Heart left ventricle (tissue), 13 donors: ENCODE measurements around the gene KCNJ6.

Source experiments
- POLR2A ChIP-seq, 2 donors: fragments of 450-650 bp; IDR thresholded peaks; one replicate each; pipeline ENCODE4 v1.6.1; 2017; ENCODE audit warnings: antibody characterized with exemption in 2 of 2, mild to moderate bottlenecking in 2 of 2, moderate library complexity in 2 of 2
- TF ChIP-seq, protein P1 (sequence below), 12 donors: fragments of 200-600 bp; sonication (generic) in 4 of 12; IDR thresholded peaks; one replicate each; pipeline versions ENCODE4 v1.5.0 to v1.8.0; 2018 to 2022; ENCODE audit warnings: antibody characterized with exemption in 12 of 12, mild to moderate bottlenecking in 5 of 12
- donor health status: ischemic (EF 13 %, LVEDD 7.1; RV severe dilation, severe dysfunction).
- donor health status: DM: no; HTN: yes; CAD: no.
- donor health status: DM: no; HTN: no; CAD: no.
- donor health status: ischemic (EF 25% LVEDD 6.9; RV normal size, moderate dysfunction).
- donor health status: ischemic (EF 25% LVEDD 5.7; RV mildly dilated, moderate dysfunction).
- donor health status: ischemic (EF 35%, LVEDD 5.7; RV mildly dilated, moderate dysfunction).
- donor health status: nonischemic (EF 11% LVEDD 7.7; RV severe dilation, severe dysfunction).
- donor health status: DM: yes; HTN: yes; CAD: no.
- donor health status: PGD.
- donor health status: ischemic (EF 29% LVEDD 5.4; RV normal size, mild dysfunction).
- donor health status: nonischemic (EF 23%, LVEDD 6.1; RV moderate dilation, normal function).

DNA sequence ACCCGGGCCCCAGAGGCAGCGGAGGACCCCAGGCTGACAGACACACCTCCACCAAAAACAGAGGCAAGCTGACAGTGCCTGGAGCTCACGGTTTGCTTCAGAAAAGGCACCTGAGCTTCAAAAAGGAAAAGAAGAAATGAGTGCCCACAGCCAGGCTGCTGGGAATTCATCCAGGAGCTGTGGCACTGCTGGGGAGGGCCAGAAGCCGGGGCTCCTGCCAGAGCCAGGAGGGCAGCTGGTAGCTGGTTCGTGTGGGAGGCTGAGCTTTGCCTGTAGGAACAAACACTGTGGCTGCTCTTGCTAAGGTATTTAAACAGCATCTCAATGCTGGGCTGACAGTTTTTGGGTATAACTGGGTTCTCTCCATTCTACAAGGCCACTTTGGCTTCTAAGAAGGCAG lies 19.5 kb downstream of the KCNJ6 start:
- TF ChIP-seq, protein P1, sequence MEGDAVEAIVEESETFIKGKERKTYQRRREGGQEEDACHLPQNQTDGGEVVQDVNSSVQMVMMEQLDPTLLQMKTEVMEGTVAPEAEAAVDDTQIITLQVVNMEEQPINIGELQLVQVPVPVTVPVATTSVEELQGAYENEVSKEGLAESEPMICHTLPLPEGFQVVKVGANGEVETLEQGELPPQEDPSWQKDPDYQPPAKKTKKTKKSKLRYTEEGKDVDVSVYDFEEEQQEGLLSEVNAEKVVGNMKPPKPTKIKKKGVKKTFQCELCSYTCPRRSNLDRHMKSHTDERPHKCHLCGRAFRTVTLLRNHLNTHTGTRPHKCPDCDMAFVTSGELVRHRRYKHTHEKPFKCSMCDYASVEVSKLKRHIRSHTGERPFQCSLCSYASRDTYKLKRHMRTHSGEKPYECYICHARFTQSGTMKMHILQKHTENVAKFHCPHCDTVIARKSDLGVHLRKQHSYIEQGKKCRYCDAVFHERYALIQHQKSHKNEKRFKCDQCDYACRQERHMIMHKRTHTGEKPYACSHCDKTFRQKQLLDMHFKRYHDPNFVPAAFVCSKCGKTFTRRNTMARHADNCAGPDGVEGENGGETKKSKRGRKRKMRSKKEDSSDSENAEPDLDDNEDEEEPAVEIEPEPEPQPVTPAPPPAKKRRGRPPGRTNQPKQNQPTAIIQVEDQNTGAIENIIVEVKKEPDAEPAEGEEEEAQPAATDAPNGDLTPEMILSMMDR (IDR thresholded peaks at IDR 0.05): no peak
- no peak for TF ChIP-seq POLR2A (IDR thresholded peaks at IDR 0.05)
